AG08395 (cell line): ENCODE data around the gene CFDP1.

Source experiments
- DNase-seq: peaks from one replicate; pipeline ENCODE4 v3.0.0; 2012; ENCODE audit warnings: mixed read lengths, low spot score

The CFDP1 gene

GRCh38 chr16:75372236-75372856 lies 61.0 kb downstream of the CFDP1 start:
- DNase-seq: peak; percentile 59

GRCh38 chr16:75371171-75371570 lies 62.1 kb downstream of the CFDP1 start:
- DNase-seq: no peak

DNA sequence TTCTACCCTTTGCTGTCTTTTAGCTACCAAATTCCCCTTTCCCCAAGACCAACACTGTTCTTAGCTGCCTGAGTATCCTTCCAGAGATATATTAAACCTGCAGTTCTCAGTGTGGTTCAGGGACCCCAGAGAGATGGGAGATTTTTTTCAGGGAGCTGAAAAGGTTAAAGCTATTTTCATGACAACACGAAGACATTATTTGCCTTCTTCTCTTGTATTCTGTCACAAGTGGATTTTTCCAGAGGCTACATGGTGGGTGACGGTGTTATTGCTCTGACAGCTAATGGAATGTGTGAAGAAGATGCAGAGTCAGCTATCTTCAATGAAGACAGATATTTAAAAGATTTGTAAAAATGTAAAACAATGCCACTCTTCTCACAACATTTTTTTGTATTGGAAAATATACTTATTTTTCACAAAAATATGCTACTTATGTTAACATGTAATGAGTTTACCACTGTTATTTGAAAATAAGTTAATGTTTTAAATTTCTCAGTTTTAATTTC lies 69.0 kb downstream of the CFDP1 start:
- DNase-seq: no peak

DNA sequence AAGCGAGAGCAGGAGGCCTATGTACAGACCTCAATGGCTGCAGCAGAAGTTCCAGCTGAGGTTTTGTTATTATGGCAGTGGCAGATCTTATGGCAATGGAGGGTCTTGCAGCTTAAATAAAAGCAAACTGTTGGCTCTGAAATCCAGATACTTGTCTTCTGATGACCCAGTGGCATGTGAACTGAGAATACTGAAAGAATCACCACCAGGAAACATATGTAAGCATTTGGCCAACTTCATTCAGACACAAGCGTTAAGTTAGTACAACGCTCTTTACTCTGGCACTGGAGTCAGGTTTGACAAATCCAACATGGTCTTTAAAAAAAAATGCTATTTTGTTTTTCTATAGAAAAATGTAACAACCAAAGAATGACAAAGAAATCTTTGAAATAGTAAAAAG lies 70.5 kb downstream of the CFDP1 start:
- DNase-seq: no peak

DNA sequence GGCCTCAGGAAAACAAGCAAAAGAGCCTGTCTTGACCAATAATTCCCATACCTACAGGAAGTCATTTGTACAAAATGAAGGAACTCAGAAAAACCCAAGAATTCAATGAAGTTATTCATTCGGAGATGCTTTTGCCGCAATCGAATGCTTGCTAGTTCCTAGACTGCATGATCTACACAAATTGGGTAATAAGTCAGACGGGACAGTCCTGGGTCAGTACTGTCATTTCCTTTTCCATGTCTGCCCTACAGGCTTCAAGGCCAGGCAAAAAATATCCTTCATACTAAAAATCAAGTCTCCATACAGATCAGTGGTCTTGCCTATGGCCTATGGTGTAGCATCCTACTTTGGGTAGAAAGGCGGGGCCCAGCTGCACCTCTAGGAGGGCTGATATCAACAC lies 71.4 kb downstream of the CFDP1 start:
- DNase-seq: no peak

DNA sequence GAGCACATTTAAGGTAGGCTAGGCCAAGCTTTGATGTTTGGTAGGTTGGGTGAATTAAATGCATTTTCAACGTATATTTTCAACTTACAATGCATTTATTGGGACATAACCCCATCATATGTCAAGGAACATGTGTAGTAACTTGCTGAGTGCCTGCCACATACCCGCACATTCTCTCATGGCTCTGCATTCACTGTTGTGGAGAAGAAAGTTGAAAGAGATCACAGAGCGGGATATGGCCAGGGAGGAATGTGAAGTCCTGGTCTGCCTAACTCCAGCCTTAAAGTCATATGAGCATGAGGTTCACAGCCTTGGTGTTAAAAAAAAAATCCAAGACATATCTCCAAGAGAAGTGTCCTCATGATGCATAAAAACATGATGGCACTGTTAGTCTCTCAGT lies 79.1 kb downstream of the CFDP1 start:
- no peak for DNase-seq

- peak; percentile 81 for DNase-seq
Measured at GRCh38 chr16:75351183-75351582, 82.1 kb downstream of the CFDP1 start.

GRCh38 chr16:75345711-75346110 lies 87.6 kb downstream of the CFDP1 start:
- DNase-seq: no peak

GRCh38 chr16:75343941-75344340 lies 89.4 kb downstream of the CFDP1 start:
- DNase-seq: no peak

DNA sequence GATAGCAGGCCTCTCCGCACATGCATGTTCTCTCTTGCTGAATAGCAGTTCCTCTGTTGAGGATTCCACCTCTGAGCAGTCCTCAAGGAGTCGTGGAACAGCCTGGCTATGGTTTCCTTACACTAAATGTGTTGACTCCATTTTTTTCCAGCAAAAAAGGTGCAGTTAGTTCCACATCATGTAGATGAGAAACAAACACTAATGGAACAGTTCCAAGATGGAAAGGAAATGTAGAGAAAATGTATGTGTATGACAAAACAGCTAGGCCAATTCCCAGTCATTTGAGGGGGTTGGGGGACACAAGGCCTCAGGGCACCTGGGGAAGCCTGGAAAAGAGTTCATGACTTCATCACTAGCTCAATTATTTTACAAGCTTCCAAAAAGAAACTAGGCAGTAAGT lies 90.0 kb downstream of the CFDP1 start:
- DNase-seq: no peak

DNA sequence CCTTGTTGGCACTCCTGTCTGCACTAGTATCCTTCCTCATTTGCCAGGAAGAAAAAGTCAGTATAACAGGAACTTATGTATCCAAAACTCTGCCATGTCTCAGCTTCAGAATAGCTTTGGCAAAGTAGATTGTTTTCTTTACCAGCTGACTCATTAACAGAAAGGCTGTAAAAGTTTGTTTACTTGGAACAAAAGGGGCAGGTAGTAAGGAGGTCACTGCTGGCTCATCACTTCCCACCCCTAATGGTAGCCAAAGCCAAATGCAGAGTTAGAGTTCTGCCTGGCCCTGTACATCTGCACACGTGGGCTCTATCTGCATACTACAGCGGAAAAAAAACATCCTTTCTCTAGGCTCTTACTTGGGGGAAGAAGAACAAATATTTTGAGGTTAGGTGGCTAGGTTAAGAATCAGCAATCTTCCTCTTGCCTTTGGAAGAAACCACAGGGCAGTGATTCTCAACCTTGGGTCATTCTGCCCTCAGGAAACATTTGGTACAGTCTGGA lies 90.9 kb downstream of the CFDP1 start:
- DNase-seq: peak; percentile 55

DNA sequence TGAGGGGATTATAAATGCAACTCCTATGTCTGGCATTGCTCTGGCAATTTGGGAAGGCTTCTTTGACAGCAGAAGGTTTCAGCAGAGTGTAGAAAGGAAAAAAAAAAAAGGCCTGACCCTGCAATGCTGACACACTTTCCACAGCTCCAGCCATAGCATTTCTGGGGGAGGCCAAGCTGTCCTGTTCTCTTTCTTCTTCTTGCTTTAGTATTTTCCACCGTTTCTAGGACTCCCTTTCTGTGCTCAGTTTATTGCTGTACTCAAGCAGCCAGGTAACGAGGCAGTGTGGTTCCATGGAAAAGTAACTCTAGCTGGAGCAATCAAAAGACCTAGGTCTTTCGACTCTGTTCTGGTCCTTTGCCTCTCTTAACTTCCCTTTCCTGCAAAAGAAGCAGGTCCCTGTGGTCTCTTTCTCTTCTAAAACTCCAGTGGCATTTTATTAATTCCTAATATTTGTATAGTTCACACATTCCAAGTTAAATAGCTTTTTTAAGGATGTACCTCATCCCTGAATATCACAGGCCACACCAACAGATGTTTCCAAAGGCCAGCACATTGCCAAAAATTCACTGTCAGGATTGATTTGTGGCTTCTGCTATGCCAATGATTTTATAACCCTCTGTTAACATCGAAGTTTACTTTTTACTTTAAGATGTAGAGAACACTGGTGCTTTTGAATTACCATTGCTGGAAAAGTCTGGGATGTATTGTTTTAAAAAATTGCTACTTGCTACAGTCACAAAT lies 91.6 kb downstream of the CFDP1 start:
- DNase-seq: no peak

DNA sequence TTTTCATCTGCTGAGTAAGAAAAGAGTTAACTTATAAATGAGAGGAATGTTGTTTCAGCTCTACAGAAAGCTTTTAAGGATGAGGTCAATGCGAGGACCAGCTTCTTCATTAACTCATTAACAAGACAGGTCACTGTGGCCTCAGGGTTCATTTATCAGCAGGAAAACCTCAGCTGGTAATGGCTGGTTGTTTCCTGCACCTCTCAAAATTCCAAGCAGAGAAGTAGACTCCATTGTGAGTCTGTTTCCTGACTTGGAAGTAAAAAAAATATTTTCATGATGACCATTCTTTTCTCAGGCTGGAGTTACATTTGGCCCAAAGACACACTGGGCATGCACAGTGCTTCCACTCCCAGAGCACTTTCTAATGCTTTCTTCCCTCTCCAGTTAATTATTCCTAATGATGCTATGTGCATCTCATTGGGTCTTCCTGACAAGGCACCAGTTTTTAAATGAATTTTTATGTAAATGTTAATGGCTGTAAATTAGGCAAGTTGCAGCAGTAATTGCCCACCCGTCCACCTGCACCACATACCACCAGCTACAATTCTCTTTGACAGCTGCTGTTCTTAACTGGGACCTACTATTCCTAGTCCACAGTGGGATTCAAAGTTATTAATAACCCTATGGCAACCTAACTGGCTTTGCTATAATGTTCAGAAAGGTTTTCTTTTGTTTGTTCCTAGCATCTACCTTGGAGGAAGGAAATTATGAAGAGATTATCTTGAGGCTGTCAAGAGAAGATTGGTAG lies 92.4 kb downstream of the CFDP1 start:
- peak; percentile 46 for DNase-seq

DNA sequence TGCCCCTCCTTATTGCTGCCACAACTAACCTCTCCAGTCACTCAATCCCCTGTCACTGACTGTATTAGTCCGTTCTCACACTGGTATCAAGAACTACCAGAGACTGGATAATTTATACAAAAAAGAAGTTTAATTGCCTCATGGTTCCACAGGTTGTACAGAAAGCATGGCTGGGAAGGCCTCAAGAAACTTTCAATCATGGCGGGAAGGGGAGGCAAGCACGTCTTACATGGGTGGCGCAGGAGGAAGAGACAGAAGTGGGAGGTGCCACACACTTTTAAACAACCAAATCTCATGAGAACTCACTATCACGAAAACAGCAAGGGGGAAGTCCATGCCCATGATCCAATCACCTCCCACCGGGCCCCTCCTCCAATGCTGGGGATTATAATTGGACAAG lies 95.9 kb downstream of the CFDP1 start:
- DNase-seq: no peak

- no peak for DNase-seq
Measured at GRCh38 chr16:75336521-75336920, 96.8 kb downstream of the CFDP1 start.

DNA sequence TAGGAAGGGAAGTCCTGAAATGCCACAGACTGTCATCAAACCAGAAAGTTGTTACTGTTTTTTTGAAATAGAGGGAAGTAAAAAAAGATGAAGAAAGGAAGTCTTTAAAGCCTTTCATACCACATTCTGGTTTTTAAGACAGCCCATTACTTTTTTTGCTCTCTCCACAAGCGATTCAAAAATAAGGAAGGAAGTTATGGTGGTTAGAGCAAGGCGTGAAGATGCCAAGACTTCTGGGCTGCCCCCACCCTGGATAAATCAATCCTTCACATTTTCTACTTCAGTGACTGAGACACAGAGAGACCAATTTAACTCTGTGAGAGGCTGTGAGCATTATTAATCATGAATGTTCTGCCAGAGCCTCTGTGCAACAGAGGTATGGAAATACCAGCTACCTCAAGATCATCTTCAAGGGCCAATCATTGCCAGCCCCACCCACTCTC lies 99.6 kb downstream of the CFDP1 start:
- DNase-seq: no peak

DNA sequence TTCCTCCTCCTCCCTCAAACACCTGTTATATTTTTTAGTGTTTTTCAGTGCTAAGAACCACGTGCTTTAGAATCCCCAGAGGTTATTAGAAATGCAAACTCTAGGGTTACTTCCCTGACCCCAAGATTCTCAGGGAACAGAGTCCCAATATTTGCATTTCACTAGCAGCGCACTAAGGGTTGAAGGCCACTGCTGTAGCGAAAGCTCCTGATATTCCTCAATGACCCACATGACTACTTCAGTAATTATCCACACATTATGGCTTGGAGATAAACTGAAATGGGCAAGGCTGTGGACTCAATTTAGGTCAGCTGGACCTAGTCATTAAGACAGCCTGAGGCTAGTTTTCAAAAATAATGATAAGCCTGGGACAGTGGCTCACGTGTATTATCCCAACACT lies 103.4 kb downstream of the CFDP1 start:
- DNase-seq: no peak

DNA sequence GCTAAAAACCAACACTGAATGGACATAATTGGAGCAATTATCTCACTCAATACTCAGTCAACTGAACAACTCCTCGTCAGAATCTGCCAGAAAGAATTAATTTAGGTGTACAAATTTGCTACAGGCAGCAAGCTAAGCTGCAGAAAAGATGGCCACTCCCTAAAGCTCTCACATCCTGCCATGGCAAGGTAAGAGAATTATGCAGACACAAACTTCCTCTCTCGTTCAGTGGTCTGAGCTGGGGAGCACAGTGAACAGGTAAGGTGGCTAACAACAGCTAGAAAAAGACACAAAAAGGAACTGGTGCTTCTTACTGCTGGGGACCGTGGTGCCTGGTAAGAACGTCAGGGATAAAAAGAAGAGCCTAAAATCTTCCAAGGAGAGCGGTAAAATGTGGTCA lies 107.0 kb downstream of the CFDP1 start:
- DNase-seq: no peak

DNA sequence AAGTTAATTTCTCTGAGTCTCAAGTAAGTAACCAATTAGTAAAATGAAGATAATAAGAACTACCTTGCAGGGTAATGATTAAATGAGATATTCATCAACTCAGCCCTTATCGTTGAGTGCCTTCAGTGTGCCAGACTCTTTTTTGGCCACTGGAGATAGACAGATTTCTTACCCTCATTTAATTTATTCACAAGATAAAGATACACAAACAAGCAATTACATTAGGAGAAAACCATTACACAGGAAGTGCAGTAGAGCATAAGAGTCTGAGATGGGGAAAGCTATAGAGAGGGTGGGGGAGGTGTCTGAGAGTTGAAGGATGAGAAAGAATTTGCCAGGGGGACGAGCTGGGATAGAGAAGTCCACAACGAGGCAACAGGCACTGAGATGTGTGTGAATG lies 109.4 kb downstream of the CFDP1 start:
- DNase-seq: no peak

DNA sequence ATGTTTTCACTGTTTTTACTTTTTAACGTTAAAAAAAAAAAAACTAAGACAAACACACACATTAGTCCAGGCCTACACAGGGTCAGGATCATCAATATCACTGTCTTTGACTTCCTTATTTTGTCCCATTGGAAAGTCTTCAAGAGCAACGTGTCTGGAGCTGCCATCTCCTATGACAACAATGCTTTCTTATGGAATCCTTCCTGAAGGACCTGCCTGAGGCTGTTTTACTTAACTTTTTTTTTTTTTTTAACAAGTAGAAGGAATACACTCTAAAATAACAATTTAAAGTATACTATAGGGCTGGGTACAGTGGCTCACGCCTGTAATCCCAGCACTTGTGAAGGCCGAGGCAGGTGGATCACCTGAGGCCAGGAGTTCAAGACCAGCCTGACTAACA lies 110.1 kb downstream of the CFDP1 start:
- DNase-seq: no peak

- no peak for DNase-seq
Measured at GRCh38 chr16:75322740-75323139, 110.6 kb downstream of the CFDP1 start.

DNA sequence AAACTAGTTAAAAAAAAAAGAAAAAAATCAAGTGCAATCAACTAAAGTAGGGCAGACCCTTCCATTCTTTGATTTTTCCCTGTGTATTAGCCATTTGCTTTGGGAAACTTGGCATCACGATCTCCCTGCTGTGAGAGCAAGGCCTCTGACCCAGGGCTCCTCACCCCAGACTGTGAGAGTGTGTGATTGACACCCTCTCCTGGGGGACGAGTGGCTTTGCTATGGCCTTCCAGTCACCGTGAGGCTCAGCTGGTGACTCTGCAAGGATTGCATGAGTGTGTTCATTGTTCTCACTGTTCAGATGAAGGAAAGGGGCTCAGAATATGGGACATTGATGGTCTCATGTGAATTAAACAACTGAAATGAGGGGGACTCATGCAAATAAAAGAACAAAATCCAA lies 112.9 kb downstream of the CFDP1 start:
- peak; percentile 32 for DNase-seq
